NCI-H2227 (cell line): ENCODE results near the gene AKR7A3.
"Not testable (repeated sequence)": the region's sequence is repeated elsewhere in the genome, so short reads cannot be mapped to it uniquely, and the experiment has no call there.

Source experiments
- DNase-seq: peaks from one replicate; lab custom pipeline; 2025; ENCODE audit not compliant: unreplicated experiment; lab: John Stamatoyannopoulos, UW

AKR7A3 gene

GRCh38 chr1:19256301-19256700 is 32.3 kb downstream of the AKR7A3 start:
- DNase-seq, result not testable (repeated sequence)

GRCh38 chr1:19255288-19255687 is 33.3 kb downstream of the AKR7A3 start:
- no peak for DNase-seq

DNA sequence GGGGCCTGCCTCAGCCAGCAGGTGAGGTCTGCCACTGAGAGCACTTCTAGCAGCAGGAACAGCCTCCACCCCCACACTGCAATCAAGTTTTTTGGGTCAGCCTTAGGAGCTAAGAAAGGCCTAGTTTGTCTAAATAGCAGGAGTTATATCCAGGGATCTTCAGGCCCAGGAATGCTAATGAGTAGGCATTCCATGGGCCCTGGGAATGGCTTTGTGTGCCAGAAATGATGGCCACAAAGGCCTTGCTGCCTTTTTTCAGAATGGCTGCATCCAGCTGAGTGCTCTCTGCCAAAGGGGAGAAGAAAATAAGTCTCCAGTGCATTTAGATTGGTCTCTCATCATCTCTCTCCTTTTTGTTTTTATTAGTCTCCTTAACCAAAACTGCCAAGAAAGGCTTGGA is 34.2 kb downstream of the AKR7A3 start:
- no peak for DNase-seq

DNA sequence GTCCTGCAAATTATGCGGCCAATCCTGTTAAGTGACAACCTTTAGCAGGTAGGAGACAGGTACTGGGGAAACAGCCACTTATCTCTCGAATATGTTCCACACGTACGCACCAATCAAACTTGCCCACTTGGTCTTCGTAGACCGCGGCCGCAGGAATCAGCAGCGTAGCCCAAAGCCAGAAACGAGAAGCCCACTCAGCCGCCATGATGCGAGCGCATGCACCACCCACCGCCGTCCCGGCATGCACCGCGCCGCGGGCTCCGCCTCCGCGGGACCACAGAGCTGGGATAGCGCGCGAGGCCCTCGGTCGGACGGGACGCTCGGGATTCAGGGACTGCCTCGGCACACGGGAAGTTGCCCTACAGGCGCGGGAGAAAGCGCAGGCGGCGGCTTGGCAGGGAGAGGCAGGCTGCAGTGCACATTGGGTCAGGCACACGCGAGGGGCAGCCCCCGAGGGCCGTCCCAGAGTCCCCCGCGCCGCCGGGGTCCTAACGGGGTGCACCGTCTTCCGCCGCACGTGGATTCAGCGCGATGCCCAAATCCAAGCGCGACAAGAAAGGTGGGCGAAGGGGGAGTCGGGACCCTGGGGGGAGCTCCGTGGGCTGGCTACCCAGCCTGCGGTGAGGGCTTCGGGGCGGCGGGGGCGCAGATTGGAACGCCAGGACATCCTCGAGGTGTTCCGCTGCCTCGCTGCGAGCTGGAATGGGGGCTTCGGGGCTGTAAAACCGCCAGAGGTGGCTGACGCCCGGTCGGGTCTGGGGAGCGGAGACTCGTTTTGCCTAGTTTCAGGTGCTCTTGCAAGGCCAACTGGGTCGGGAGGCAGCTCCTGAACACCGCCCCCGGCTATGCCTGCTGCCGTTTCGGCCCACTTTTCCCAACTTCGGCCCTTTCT is 37.0 kb downstream of the AKR7A3 start, which contains the start of the genes EMC1 and MRTO4:
Gene EMC1 (minus strand): TSS at position 220 of the 892 bp plus-strand sequence. CDS start 15 bp downstream, at position 205.
Gene MRTO4 (plus strand): TSS at position 501 of the 892 bp plus-strand sequence. CDS start 31 bp downstream, at position 532.
- DNase-seq, result peak; percentile 93

GRCh38 chr1:19250629-19251304 is 37.8 kb downstream of the AKR7A3 start:
- DNase-seq, result no peak

DNA sequence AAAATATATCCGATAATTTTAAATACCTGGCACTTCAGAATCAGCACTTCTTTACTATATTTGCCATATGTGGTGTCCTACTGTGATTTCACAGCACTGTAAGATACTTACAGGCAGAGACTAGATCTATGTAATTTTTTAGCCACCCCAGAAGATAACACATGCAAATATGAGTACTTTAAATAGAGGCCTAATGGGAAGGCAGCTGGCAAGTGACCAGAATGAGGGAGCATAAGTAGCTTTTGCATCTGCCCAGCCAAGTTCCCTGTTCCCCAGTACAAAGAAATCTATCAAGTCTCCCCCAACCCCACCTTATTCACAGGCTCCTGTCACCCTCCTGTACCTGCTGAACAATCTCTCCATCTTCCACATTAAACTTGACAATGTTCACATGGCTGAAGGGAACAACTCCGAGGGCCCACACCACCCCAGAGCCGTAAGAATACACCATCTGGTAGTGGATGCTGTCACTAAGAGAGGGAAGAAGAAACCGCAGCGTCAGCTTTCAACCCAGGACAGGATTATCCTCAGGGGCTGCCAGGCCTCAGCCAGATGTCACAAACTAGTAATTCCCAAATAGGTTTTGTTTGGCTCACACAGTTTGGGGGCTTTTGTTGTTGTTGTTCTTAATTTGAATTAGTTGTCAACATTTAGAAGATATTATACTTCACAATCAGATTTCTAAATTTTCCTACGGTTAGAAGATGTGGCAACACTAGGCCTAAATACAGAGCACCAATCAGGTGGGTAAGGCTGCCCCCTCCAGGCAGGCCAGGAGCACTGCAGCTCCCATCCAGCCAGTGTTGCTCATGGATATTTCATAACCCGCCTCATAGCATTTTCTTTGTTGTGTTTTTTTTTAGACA is 47.7 kb downstream of the AKR7A3 start:
- DNase-seq, result peak; percentile 69

GRCh38 chr1:19239876-19240275 is 48.7 kb downstream of the AKR7A3 start:
- DNase-seq, result no peak

GRCh38 chr1:19234224-19234623 is 54.3 kb downstream of the AKR7A3 start:
- no peak for DNase-seq
